Vein endothelial cell (primary cell): Measurements from ENCODE around the gene RBBP8NL. TPM values are rescaled to one million over a fixed set of nuclear protein-coding genes. Genes with fewer than 3 reads are reported as not detected.

Experiments used
- total RNA-seq: library from RNA; depleted of rRNA; stranded (reverse); fragments of >200 nt; gene quantifications from 2 replicates; pipeline ENCODE4 v1.2.3, GENCODE V29; 2012

The RBBP8NL gene
- total RNA-seq: not detected in 2 replicates

GRCh38 chr20:62427172-62428001 is at the start of gene RBBP8NL:
RBBP8NL (minus strand) TSS chr20:62427539; CDS start chr20:62419647, 7,892 bp downstream.

DNA sequence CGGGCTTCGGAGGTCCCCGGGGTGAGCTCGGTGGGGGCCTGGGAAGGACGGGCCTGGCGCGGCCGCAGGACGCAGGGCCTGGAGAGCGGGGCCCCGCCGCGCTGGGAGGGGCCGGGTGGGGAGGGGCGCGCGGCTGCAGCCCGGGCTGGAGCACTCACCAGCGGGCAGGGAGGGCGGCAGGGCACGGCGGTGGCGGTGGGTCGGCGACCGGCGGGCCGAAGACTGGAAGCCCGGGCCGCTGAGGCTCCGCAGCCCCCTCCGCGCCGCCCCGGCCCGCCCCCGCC is 48.4 kb upstream of the RBBP8NL start, which contains the start of gene GATA5:
Gene GATA5, minus strand, starts transcription at position 224 of the 284 bp plus-strand sequence. CDS start 474 bp downstream, outside the sequence.

GRCh38 chr20:62407221-62407992 is 19.9 kb downstream of the RBBP8NL start, which contains the start of gene CABLES2:
CABLES2 (minus strand) TSS chr20:62407285; CDS start chr20:62407276, 9 bp downstream.

DNA sequence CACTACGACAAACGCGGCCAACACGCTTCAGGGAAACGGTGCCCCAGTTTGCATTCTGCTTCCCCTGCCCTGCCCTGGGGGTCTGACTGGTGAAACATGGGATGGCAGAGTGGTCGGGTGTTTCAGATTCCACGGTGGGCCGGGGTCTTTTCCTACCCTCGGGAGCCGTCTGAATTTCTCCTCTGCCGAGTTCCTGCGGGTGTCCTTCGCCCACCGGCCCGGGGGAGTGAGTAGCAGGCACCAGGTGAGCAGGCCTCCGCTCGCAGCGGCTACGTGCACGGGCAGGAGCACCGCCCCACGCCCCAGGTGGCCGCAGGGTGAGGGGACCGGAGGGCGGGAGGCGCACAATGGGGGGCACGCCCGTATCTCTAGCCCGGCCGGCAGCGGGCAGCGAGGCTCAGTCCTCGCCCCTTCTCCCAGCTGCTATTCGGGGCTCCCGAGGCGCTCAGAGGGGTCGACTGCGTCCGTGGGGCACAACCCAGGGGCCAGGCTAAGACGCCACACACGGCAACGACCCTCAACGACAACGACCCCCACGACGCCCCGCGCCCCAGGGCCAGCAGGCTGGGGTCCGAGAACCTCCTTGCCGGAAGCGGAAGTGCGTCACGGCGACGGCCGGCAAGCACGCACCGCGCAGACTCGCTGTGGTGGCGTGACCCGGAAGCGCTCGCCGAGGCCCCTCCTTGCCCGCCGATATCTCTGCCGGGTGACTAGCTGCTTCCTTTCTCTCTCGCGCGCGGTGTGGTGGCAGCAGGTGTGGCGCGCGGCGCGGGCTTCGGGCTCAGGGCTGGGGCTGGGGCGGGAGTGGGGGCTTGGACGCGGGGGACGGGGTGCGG is 40.7 kb downstream of the RBBP8NL start, which contains the start of gene RPS21:
Gene RPS21, plus strand, starts transcription at position 721 of the 836 bp plus-strand sequence. CDS start 236 bp downstream, outside the sequence.

DNA sequence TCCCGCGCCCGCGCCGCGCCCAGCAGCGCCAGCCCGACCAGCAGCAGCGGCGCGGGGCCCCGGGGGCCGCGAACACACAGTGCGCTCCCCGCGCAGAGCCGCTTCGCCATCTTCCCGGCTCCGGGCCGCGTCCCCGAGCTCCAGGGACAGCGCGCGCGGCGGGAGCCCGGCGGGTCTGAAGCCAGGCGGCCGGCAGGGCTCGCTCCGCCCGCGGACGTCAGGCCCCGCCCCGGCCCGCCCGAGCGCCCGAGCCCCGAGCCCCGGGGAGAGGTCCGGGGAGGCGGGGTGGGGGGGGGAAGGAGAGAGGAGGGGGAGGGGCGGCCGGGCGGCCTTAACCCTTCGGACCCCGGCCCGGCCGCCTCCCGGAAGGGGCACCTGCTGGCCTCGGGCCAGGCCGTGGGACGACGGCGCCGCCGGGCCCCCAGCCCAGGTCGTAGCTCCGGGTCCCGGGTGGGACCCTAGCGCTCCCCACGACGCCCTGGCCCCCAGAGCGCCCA is 60.2 kb downstream of the RBBP8NL start, which contains the start of gene LAMA5:
Gene LAMA5, minus strand, starts transcription at position 177 of the 497 bp plus-strand sequence. Its CDS starts 67 bp downstream, at position 110.

Other genes starting within 250 kb of the RBBP8NL start
- 14.7 and 19.1 TPM in 2 replicates for gene MTG2, start 244.5 kb downstream of the RBBP8NL start, total RNA-seq
- gene HRH3, start 207.3 kb downstream of the RBBP8NL start, total RNA-seq: not detected in 2 replicates
- 23.5 and 25.2 TPM in 2 replicates for gene OSBPL2, start 189.0 kb downstream of the RBBP8NL start, total RNA-seq
- gene ADRM1, start 124.5 kb downstream of the RBBP8NL start, total RNA-seq: 182 and 188 TPM in 2 replicates
- gene LAMA5, start 60.2 kb downstream of the RBBP8NL start, total RNA-seq: 53.6 and 61.2 TPM in 2 replicates
- 715 and 841 TPM in 2 replicates for gene RPS21, start 40.4 kb downstream of the RBBP8NL start, total RNA-seq
- 2.7 and 3.9 TPM in 2 replicates for gene CABLES2, start 20.3 kb downstream of the RBBP8NL start, total RNA-seq
- gene GATA5, start 48.5 kb upstream of the RBBP8NL start, total RNA-seq: not detected in 2 replicates
- 1.6 and 3.1 TPM in 2 replicates for gene SLCO4A1, start 215.0 kb upstream of the RBBP8NL start, total RNA-seq